Measurements from ENCODE around the gene TMEM178B.

Gene TMEM178B

GRCh38 chr7:141275350-141275749 is 201.5 kb downstream of the TMEM178B start:
- Histone ChIP-seq H3K4me3 (ENCODE audit: low read length) (no peak overlapping the region), H3K9me3 (ENCODE audit: control insufficient read depth, low read length) (no peaks in the 10 kb centered on the region), H3K27me3 (replicated peaks; ENCODE audit: control insufficient read depth, insufficient read depth, low read length) (peaks cover 2% of the 10 kb centered on the region), H3K36me3 (ENCODE audit: control insufficient read depth, insufficient read depth, low read length, severe bottlenecking) (no peaks in the 10 kb centered on the region), H3K9ac (ENCODE audit: low read length) (no peak overlapping the region), H3K4me1 (ENCODE audit: control insufficient read depth, insufficient read depth, low read length) (no peaks in the 10 kb centered on the region)
- DNase-seq (ENCODE audit: low read depth), result no peak

- Histone ChIP-seq H3K9ac (ENCODE audit: low read length) (no peak overlapping the region), H3K9me3 (ENCODE audit: control insufficient read depth, low read length) (no peaks in the 10 kb centered on the region), H3K4me1 (ENCODE audit: control insufficient read depth, insufficient read depth, low read length) (no peaks in the 10 kb centered on the region), H3K4me3 (ENCODE audit: low read length) (no peak overlapping the region), H3K36me3 (ENCODE audit: control insufficient read depth, insufficient read depth, low read length, severe bottlenecking) (no peaks in the 10 kb centered on the region), H3K27me3 (replicated peaks; ENCODE audit: control insufficient read depth, insufficient read depth, low read length) (peaks cover 2% of the 10 kb centered on the region)
- no peak for DNase-seq (ENCODE audit: low read depth)
Measured at GRCh38 chr7:141276031-141276430, 202.2 kb downstream of the TMEM178B start.

GRCh38 chr7:141280100-141280499 is 206.2 kb downstream of the TMEM178B start:
- Histone ChIP-seq H3K9me3 (ENCODE audit: control insufficient read depth, low read length) (no peaks in the 10 kb centered on the region), H3K9ac (ENCODE audit: low read length) (no peak overlapping the region), H3K36me3 (ENCODE audit: control insufficient read depth, insufficient read depth, low read length, severe bottlenecking) (no peaks in the 10 kb centered on the region), H3K27me3 (replicated peaks; ENCODE audit: control insufficient read depth, insufficient read depth, low read length) (peaks cover 2% of the 10 kb centered on the region), H3K4me3 (ENCODE audit: low read length) (no peak overlapping the region), H3K4me1 (ENCODE audit: control insufficient read depth, insufficient read depth, low read length) (no peaks in the 10 kb centered on the region)
- no peak for DNase-seq (ENCODE audit: low read depth)

- Histone ChIP-seq H3K4me1 (ENCODE audit: control insufficient read depth, insufficient read depth, low read length) (no peaks in the 10 kb centered on the region), H3K9me3 (ENCODE audit: control insufficient read depth, low read length) (no peaks in the 10 kb centered on the region), H3K27me3 (replicated peaks; ENCODE audit: control insufficient read depth, insufficient read depth, low read length) (peaks cover 2% of the 10 kb centered on the region), H3K36me3 (ENCODE audit: control insufficient read depth, insufficient read depth, low read length, severe bottlenecking) (no peaks in the 10 kb centered on the region), H3K4me3 (ENCODE audit: low read length) (no peak overlapping the region), H3K9ac (ENCODE audit: low read length) (no peak overlapping the region)
- no peak for DNase-seq (ENCODE audit: low read depth)
Measured at GRCh38 chr7:141281311-141281710, 207.4 kb downstream of the TMEM178B start.

- no peaks in the 10 kb centered on the region for H3K4me1 ChIP-seq (ENCODE audit: control insufficient read depth, insufficient read depth, low read length)
- no peaks in the 10 kb centered on the region for H3K9me3 ChIP-seq (ENCODE audit: control insufficient read depth, low read length)
- no peak overlapping the region for H3K4me3 ChIP-seq (ENCODE audit: low read length)
- no peaks in the 10 kb centered on the region for H3K36me3 ChIP-seq (ENCODE audit: control insufficient read depth, insufficient read depth, low read length, severe bottlenecking)
- no peak for DNase-seq (ENCODE audit: low read depth)
- no peak overlapping the region for H3K9ac ChIP-seq (ENCODE audit: low read length)
- H3K27me3 ChIP-seq (replicated peaks; ENCODE audit: control insufficient read depth, insufficient read depth, low read length), result no peaks in the 10 kb centered on the region
Measured at GRCh38 chr7:141286522-141286921, 212.7 kb downstream of the TMEM178B start.

GRCh38 chr7:141287936-141288335 is 214.1 kb downstream of the TMEM178B start:
- Histone ChIP-seq H3K27me3 (replicated peaks; ENCODE audit: control insufficient read depth, insufficient read depth, low read length) (no peaks in the 10 kb centered on the region), H3K4me3 (ENCODE audit: low read length) (no peak overlapping the region), H3K4me1 (ENCODE audit: control insufficient read depth, insufficient read depth, low read length) (no peaks in the 10 kb centered on the region), H3K36me3 (ENCODE audit: control insufficient read depth, insufficient read depth, low read length, severe bottlenecking) (no peaks in the 10 kb centered on the region), H3K9ac (ENCODE audit: low read length) (no peak overlapping the region), H3K9me3 (ENCODE audit: control insufficient read depth, low read length) (no peaks in the 10 kb centered on the region)
- no peak for DNase-seq (ENCODE audit: low read depth)

GRCh38 chr7:141288626-141289025 is 214.8 kb downstream of the TMEM178B start:
- Histone ChIP-seq H3K9ac (ENCODE audit: low read length) (no peak overlapping the region), H3K4me1 (ENCODE audit: control insufficient read depth, insufficient read depth, low read length) (no peaks in the 10 kb centered on the region), H3K36me3 (ENCODE audit: control insufficient read depth, insufficient read depth, low read length, severe bottlenecking) (no peaks in the 10 kb centered on the region), H3K27me3 (replicated peaks; ENCODE audit: control insufficient read depth, insufficient read depth, low read length) (no peaks in the 10 kb centered on the region), H3K4me3 (ENCODE audit: low read length) (no peak overlapping the region), H3K9me3 (ENCODE audit: control insufficient read depth, low read length) (no peaks in the 10 kb centered on the region)
- DNase-seq (ENCODE audit: low read depth), result no peak

- H3K4me1 ChIP-seq (ENCODE audit: control insufficient read depth, insufficient read depth, low read length), result no peaks in the 10 kb centered on the region
- no peaks in the 10 kb centered on the region for H3K36me3 ChIP-seq (ENCODE audit: control insufficient read depth, insufficient read depth, low read length, severe bottlenecking)
- H3K27me3 ChIP-seq (replicated peaks; ENCODE audit: control insufficient read depth, insufficient read depth, low read length), result no peaks in the 10 kb centered on the region
- DNase-seq (ENCODE audit: low read depth), result no peak
- H3K4me3 ChIP-seq (ENCODE audit: low read length), result no peak overlapping the region
- no peak overlapping the region for H3K9ac ChIP-seq (ENCODE audit: low read length)
- no peaks in the 10 kb centered on the region for H3K9me3 ChIP-seq (ENCODE audit: control insufficient read depth, low read length)
Measured at GRCh38 chr7:141290365-141290764, 216.5 kb downstream of the TMEM178B start.

- Histone ChIP-seq H3K4me3 (ENCODE audit: low read length) (no peak overlapping the region), H3K9ac (ENCODE audit: low read length) (no peak overlapping the region), H3K36me3 (ENCODE audit: control insufficient read depth, insufficient read depth, low read length, severe bottlenecking) (no peaks in the 10 kb centered on the region), H3K9me3 (ENCODE audit: control insufficient read depth, low read length) (no peaks in the 10 kb centered on the region), H3K27me3 (replicated peaks; ENCODE audit: control insufficient read depth, insufficient read depth, low read length) (no peaks in the 10 kb centered on the region), H3K4me1 (ENCODE audit: control insufficient read depth, insufficient read depth, low read length) (no peaks in the 10 kb centered on the region)
- no peak for DNase-seq (ENCODE audit: low read depth)
Measured at GRCh38 chr7:141290973-141291372, 217.1 kb downstream of the TMEM178B start.

GRCh38 chr7:141291541-141291940 is 217.7 kb downstream of the TMEM178B start:
- Histone ChIP-seq H3K9ac (ENCODE audit: low read length) (no peak overlapping the region), H3K9me3 (ENCODE audit: control insufficient read depth, low read length) (no peaks in the 10 kb centered on the region), H3K4me1 (ENCODE audit: control insufficient read depth, insufficient read depth, low read length) (no peaks in the 10 kb centered on the region), H3K36me3 (ENCODE audit: control insufficient read depth, insufficient read depth, low read length, severe bottlenecking) (no peaks in the 10 kb centered on the region), H3K4me3 (ENCODE audit: low read length) (no peak overlapping the region), H3K27me3 (replicated peaks; ENCODE audit: control insufficient read depth, insufficient read depth, low read length) (no peaks in the 10 kb centered on the region)
- DNase-seq (ENCODE audit: low read depth), result no peak

- DNase-seq (ENCODE audit: low read depth), result no peak
- H3K4me1 ChIP-seq (ENCODE audit: control insufficient read depth, insufficient read depth, low read length), result no peaks in the 10 kb centered on the region
- H3K36me3 ChIP-seq (ENCODE audit: control insufficient read depth, insufficient read depth, low read length, severe bottlenecking), result no peaks in the 10 kb centered on the region
Measured at GRCh38 chr7:141294143-141294829, 220.4 kb downstream of the TMEM178B start.

GRCh38 chr7:141295367-141295895 is 221.6 kb downstream of the TMEM178B start:
- H3K36me3 ChIP-seq (ENCODE audit: control insufficient read depth, insufficient read depth, low read length, severe bottlenecking), result no peaks in the 10 kb centered on the region
- H3K4me1 ChIP-seq (ENCODE audit: control insufficient read depth, insufficient read depth, low read length), result no peaks in the 10 kb centered on the region
- no peak overlapping the region for H3K4me3 ChIP-seq (ENCODE audit: low read length)
- no peak overlapping the region for H3K9ac ChIP-seq (ENCODE audit: low read length)
- H3K9me3 ChIP-seq (ENCODE audit: control insufficient read depth, low read length), result peaks cover 2% of the 10 kb centered on the region
- no peaks in the 10 kb centered on the region for H3K27me3 ChIP-seq (replicated peaks; ENCODE audit: control insufficient read depth, insufficient read depth, low read length)
- no peak for DNase-seq (ENCODE audit: low read depth)

More at GRCh38 chr7:141294143-141294829, 220.4 kb downstream of the TMEM178B start:
- Histone ChIP-seq H3K9me3 (ENCODE audit: control insufficient read depth, low read length) (peaks cover 2% of the 10 kb centered on the region), H3K27me3 (replicated peaks; ENCODE audit: control insufficient read depth, insufficient read depth, low read length) (no peaks in the 10 kb centered on the region), H3K4me3 (ENCODE audit: low read length) (no peak overlapping the region), H3K9ac (ENCODE audit: low read length) (no peak overlapping the region)
